GM23248 (cell line): ENCODE measurements around the gene SEMG1. TPM values are rescaled to one million over a fixed set of nuclear protein-coding genes. Genes with fewer than 3 reads are reported as not detected.

Source experiments
- DNase-seq: peaks from one replicate; pipeline ENCODE4 v3.0.0-alpha.2; 2015
- H2AFZ ChIP-seq: fragments of 200-600 bp; sonication (generic); 2 replicates; pipeline ENCODE4 v1.6.1; 2016; ENCODE audit warnings: antibody characterized with exemption
- H3F3A ChIP-seq: fragments of 200-600 bp; sonication (generic); 2 replicates; pipeline ENCODE4 v1.6.1; 2016; ENCODE audit warnings: mild to moderate bottlenecking, antibody characterized with exemption, mixed run types; ENCODE audit not compliant: insufficient read depth
- H3K27ac ChIP-seq: fragments of 200-600 bp; sonication (generic); 2 replicates; pipeline ENCODE4 v1.5.1; 2016; ENCODE audit warnings: mild to moderate bottlenecking
- H3K27me3 ChIP-seq: fragments of 200-600 bp; sonication (generic); replicated peaks from 2 replicates; pipeline ENCODE4 v1.6.1; 2016; ENCODE audit warnings: mild to moderate bottlenecking; ENCODE audit not compliant: insufficient read depth
- H3K36me3 ChIP-seq: fragments of 200-600 bp; sonication (generic); 2 replicates; pipeline ENCODE4 v1.6.1; 2016; ENCODE audit warnings: low read depth, mild to moderate bottlenecking
- H3K4me1 ChIP-seq: fragments of 200-600 bp; sonication (generic); 2 replicates; pipeline ENCODE4 v1.6.1; 2016; ENCODE audit warnings: mild to moderate bottlenecking; ENCODE audit not compliant: insufficient read depth
- H3K4me2 ChIP-seq: fragments of 200-600 bp; sonication (generic); one replicate; pipeline ENCODE4 v1.6.1; 2016; ENCODE audit warnings: mild to moderate bottlenecking; ENCODE audit not compliant: unreplicated experiment
- H3K4me3 ChIP-seq: fragments of 200-600 bp; sonication (generic); 2 replicates; pipeline ENCODE4 v1.5.1; 2016; ENCODE audit warnings: mild to moderate bottlenecking
- H3K79me2 ChIP-seq: fragments of 200-600 bp; sonication (generic); 2 replicates; pipeline ENCODE4 v1.6.1; 2016; ENCODE audit warnings: mild to moderate bottlenecking; ENCODE audit not compliant: insufficient read depth
- H3K9ac ChIP-seq: fragments of 200-600 bp; sonication (generic); 2 replicates; pipeline ENCODE4 v1.6.1; 2016; ENCODE audit warnings: mild to moderate bottlenecking
- H3K9me2 ChIP-seq: fragments of 200-600 bp; sonication (generic); 2 replicates; pipeline ENCODE4 v1.6.1; 2016; ENCODE audit warnings: mixed run types, mild to moderate bottlenecking, moderate library complexity; ENCODE audit not compliant: insufficient read depth
- H3K9me3 ChIP-seq: fragments of 200-600 bp; sonication (generic); one replicate; pipeline ENCODE4 v1.6.1; 2017; ENCODE audit warnings: low read depth
- H4K20me1 ChIP-seq: fragments of 200-600 bp; sonication (generic); 2 replicates; pipeline ENCODE4 v1.6.0; 2016; ENCODE audit not compliant: insufficient read depth
- EZH2 ChIP-seq: fragments of 200-600 bp; sonication (generic); IDR thresholded peaks from 2 replicates; pipeline ENCODE4 v1.6.1; 2018; ENCODE audit warnings: antibody characterized with exemption, mild to moderate bottlenecking; ENCODE audit not compliant: insufficient read depth, poor library complexity, severe bottlenecking
- EZH2phosphoT487 ChIP-seq: fragments of 200-600 bp; sonication (generic); IDR thresholded peaks from 2 replicates; pipeline ENCODE4 v1.6.1; 2018; ENCODE audit warnings: antibody characterized with exemption, moderate library complexity, mild to moderate bottlenecking, low read depth; ENCODE audit not compliant: insufficient read depth
- WGBS, 2 experiments: methylation state at CpG; one replicate each; pipeline ENCODE4 v1.1.6; 2015 to 2017; ENCODE audit warnings: low lambda C conversion rate in 2 of 2, low coverage in 1 of 2; ENCODE audit errors: missing lambda C conversion rate in 2 of 2; 5-methylcytosine and 5-hydroxymethylcytosine counted together
- in situ Hi-C: fragments of 300-500 bp; cut with MboI; formaldehyde crosslinking; loops from 2 replicates; pipeline ENCODE4 v1.15.0; 2020
- polyA plus RNA-seq: library from polyadenylated mRNA; unstranded; fragments of >200 nt; fragmentation: Nextera tagmentation; extraction: Ambion mirVana; gene quantifications from 2 replicates; pipeline ENCODE4 v1.2.1, GENCODE V29; 2016
- total RNA-seq: library from RNA; depleted of rRNA; stranded (reverse); fragments of >200 nt; shearing (Covaris generic); gene quantifications from 2 replicates; pipeline ENCODE4 v1.2.3, GENCODE V29; 2014

Gene SEMG1
- total and polyA plus RNA-seq, 2 experiments from 2014 or later = not detected

- Histone ChIP-seq H3K27me3 (no peaks in the 10 kb centered on the region; the same call in 1 of the 2 replicates), H2AFZ (no peak within 1 kb of the TSS)
Observed at GRCh38 chr20:45174434-45175364, 32.1 kb upstream of the SEMG1 start, which contains the start of gene PI3. Gene PI3, plus strand, starts transcription at chr20:45174902. Its CDS starts 21 bp downstream, at chr20:45174923.

GRCh38 chr20:45176526-45177267 is 30.1 kb upstream of the SEMG1 start:
- Histone ChIP-seq H3K27ac (no peak overlapping the region), H3K27me3 (no peaks in the 10 kb centered on the region; the same call in 1 of the 2 replicates), H3K4me1 (no peaks in the 10 kb centered on the region), H3K36me3 (no peaks in the 10 kb centered on the region), H3K4me2 (no peak overlapping the region), H2AFZ (no peak overlapping the region), H4K20me1 (no peaks in the 10 kb centered on the region), H3K9ac (no peak overlapping the region), H3K9me3 (no peaks in the 10 kb centered on the region), H3K9me2 (no peaks in the 10 kb centered on the region), H3F3A (no peaks in the 10 kb centered on the region), H3K79me2 (no peaks in the 10 kb centered on the region), H3K4me3 (no peak overlapping the region)
- DNase-seq = no peak
- 59 to 66% methylated on average over 4 of the region's 4 CpGs for WGBS, 2 experiments
- in situ Hi-C loops = no loop called here
- TF ChIP-seq EZH2 = no peak
- TF ChIP-seq EZH2phosphoT487 = no peak

More at GRCh38 chr20:45174434-45175364, 32.1 kb upstream of the SEMG1 start, which contains the start of gene PI3:
- TF ChIP-seq EZH2 (no peak), EZH2phosphoT487 (no peak)
- 37 to 44% methylated on average over 8 of the region's 8 CpGs for WGBS, 2 experiments
- no peak for DNase-seq
- in situ Hi-C loops = no loop called here
- Histone ChIP-seq H3K4me3 (no peak within 1 kb of the TSS), H3F3A (no peaks in the 10 kb centered on the region), H3K9ac (no peak within 1 kb of the TSS), H3K36me3 (no peaks in the 10 kb centered on the region), H3K27ac (no peak within 1 kb of the TSS), H3K9me2 (no peaks in the 10 kb centered on the region), H3K4me1 (no peaks in the 10 kb centered on the region), H3K9me3 (no peaks in the 10 kb centered on the region), H4K20me1 (no peaks in the 10 kb centered on the region), H3K4me2 (no peak within 1 kb of the TSS), H3K79me2 (no peaks in the 10 kb centered on the region)

- Histone ChIP-seq H3K79me2 (no peaks in the 10 kb centered on the region), H3F3A (no peaks in the 10 kb centered on the region), H3K9ac (no peak overlapping the region), H3K4me2 (no peak overlapping the region), H3K9me3 (no peaks in the 10 kb centered on the region), H3K4me1 (no peaks in the 10 kb centered on the region), H3K9me2 (no peaks in the 10 kb centered on the region), H3K27me3 (no peaks in the 10 kb centered on the region; the same call in 1 of the 2 replicates), H3K4me3 (no peak overlapping the region), H3K36me3 (no peaks in the 10 kb centered on the region), H4K20me1 (no peaks in the 10 kb centered on the region), H3K27ac (no peak overlapping the region), H2AFZ (no peak overlapping the region)
- DNase-seq = peak; percentile 5
- in situ Hi-C loops = no loop called here
- TF ChIP-seq EZH2 = no peak
- TF ChIP-seq EZH2phosphoT487 = no peak
- 10 to 14% methylated on average over 2 of the region's 2 CpGs for WGBS, 2 experiments
Observed at GRCh38 chr20:45179166-45179565, 27.7 kb upstream of the SEMG1 start.

GRCh38 chr20:45181639-45182038 is 25.2 kb upstream of the SEMG1 start:
- Histone ChIP-seq H3K36me3 (no peaks in the 10 kb centered on the region), H3K9ac (no peak overlapping the region), H4K20me1 (no peaks in the 10 kb centered on the region), H3K4me1 (no peaks in the 10 kb centered on the region), H3K4me3 (no peak overlapping the region), H3K27me3 (peaks cover 1% of the 10 kb centered on the region; the same call in 1 of the 2 replicates), H3K27ac (no peak overlapping the region), H3K9me3 (no peaks in the 10 kb centered on the region), H3K9me2 (no peaks in the 10 kb centered on the region), H3K79me2 (no peaks in the 10 kb centered on the region), H3F3A (no peaks in the 10 kb centered on the region), H2AFZ (no peak overlapping the region), H3K4me2 (no peak overlapping the region)
- 9 to 11% methylated on average over 2 of the region's 2 CpGs for WGBS, 2 experiments
- in situ Hi-C loops = no loop called here
- peak; percentile 17 for DNase-seq
- TF ChIP-seq EZH2phosphoT487 (no peak), EZH2 (no peak)
